ENCODE measurements around the gene UBE2L5. TPM values are rescaled to one million over a fixed set of nuclear protein-coding genes. Genes with fewer than 3 reads are reported as not detected.

Gene UBE2L5
- total and polyA plus RNA-seq, 2 of the 4 experiments (the other 2 are of a cell fraction): 0.18 TPM; not detected in 1

DNA sequence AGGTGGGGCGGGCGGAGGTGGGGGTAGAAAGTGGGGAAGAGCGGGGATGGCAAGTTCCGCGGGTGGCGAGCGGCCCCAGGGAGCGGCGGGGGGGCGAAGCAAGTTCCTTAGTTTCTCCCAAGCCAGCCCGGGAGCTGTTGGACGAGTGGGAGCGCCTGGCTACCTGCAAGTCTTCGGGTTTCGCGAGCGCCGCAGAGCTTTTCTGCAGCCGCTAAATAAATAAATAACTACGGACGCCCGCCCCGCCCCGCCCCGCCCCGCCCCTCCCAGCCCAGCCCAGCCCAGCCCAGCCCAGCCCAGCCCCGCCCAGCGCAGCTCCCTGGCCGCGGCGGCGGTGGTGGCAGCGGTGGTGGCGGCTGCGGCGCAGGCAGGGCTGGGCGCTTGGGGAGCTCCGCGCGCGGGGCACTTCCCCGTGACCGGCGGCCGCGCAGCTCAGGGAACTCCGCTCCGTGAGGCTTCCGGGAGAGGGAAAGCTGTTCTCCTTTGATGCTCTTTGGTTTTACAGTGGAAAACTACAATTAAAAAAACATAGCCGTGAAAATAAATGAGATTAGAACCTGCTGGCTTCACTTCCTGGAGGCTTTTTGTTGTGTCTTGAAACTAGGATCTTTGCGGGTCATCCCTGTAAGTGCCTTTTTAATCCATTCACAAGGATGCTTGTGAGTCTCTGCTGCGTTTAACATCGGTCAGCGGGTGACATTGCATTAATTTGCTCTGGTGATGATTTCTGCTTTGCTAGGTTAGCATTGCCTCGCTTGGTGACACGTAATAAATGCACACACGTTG, at the start of gene UBE2L5 (continued):
- no peak for TF ChIP-seq CEBPB (IDR thresholded peaks at IDR 0.05; ENCODE audit: low read depth, low read length)
- TF ChIP-seq, protein P1, sequence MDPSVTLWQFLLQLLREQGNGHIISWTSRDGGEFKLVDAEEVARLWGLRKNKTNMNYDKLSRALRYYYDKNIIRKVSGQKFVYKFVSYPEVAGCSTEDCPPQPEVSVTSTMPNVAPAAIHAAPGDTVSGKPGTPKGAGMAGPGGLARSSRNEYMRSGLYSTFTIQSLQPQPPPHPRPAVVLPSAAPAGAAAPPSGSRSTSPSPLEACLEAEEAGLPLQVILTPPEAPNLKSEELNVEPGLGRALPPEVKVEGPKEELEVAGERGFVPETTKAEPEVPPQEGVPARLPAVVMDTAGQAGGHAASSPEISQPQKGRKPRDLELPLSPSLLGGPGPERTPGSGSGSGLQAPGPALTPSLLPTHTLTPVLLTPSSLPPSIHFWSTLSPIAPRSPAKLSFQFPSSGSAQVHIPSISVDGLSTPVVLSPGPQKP (IDR thresholded peaks at IDR 0.05; ENCODE audit: borderline replicate concordance, low read depth, low read length): no peak

DNA sequence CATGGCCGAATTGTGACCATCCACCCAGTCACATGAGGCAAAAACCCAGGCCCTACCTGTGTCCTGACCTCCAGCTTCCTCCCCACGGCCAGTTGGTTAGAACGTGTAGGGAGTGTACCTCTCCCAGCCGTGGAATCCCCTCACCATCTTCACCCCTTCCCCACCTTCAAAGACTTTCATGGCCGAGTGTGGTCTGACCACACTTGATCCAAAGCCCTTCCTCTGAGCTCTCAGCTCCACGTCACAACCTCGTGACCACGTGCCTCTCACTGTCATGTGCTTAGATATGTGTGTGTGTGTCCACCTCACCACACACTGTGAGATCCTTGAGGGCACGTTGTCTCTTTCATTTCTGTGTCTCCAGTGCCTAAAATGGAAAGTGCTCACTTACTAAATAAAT, 48.6 kb upstream of the UBE2L5 start:
- no peak overlapping the region for H3K9ac ChIP-seq (ENCODE audit: low read depth, low read length)
- no peaks in the 10 kb centered on the region for H4K20me1 ChIP-seq (ENCODE audit: insufficient read depth, low read length)
- TF ChIP-seq POLR2A (IDR thresholded peaks at IDR 0.05; ENCODE audit: low read depth, low read length): no peak
- no peak for TF ChIP-seq NFE2L2 (IDR thresholded peaks at IDR 0.05; ENCODE audit: low read depth, low read length)
- no peak for TF ChIP-seq MAFK (IDR thresholded peaks at IDR 0.05; ENCODE audit: low read depth, low read length)
- TF ChIP-seq CHD1 (IDR thresholded peaks at IDR 0.05; ENCODE audit: low read depth, low read length): no peak
- TF ChIP-seq BHLHE40 (IDR thresholded peaks at IDR 0.05; ENCODE audit: low read depth, low read length): no peak
- TF ChIP-seq FOS (IDR thresholded peaks at IDR 0.05; ENCODE audit: low read depth, low read length): no peak
- TF ChIP-seq, protein P1 (IDR thresholded peaks at IDR 0.05; ENCODE audit: borderline replicate concordance, low read depth, low read length): no peak
- no peak for TF ChIP-seq RFX5 (IDR thresholded peaks at IDR 0.05; ENCODE audit: low read depth, low read length)
- no peak for TF ChIP-seq CEBPB (IDR thresholded peaks at IDR 0.05; ENCODE audit: low read depth, low read length)
- no peak for TF ChIP-seq RAD21 (IDR thresholded peaks at IDR 0.05; ENCODE audit: low read length)
- TF ChIP-seq CTCF (conservative IDR thresholded peaks at IDR 0.05; ENCODE audit: low read depth, low read length): no peak
- no peak for TF ChIP-seq SMC3 (IDR thresholded peaks at IDR 0.05; ENCODE audit: low read depth, low read length)
- TF ChIP-seq RCOR1 (IDR thresholded peaks at IDR 0.05; ENCODE audit: insufficient replicate concordance, low read length): no peak

More for the DNA sequence above, 48.6 kb upstream of the UBE2L5 start:
- Histone ChIP-seq H3K23ac (ENCODE audit: low read depth, low read length) (no peak overlapping the region), H3K4ac (ENCODE audit: low read depth, low read length) (peak overlapping the region; percentile 49), H4K91ac (ENCODE audit: insufficient read depth, low read depth, low read length) (peak overlapping the region; percentile 32; the same call in 1 of the 2 replicates), H3K27ac (ENCODE audit: insufficient read depth, low read length) (no peak overlapping the region), H3K14ac (replicated peaks; ENCODE audit: low read depth, low read length) (no peak overlapping the region), H3K27me3 (ENCODE audit: control insufficient read depth, insufficient read depth, low read length) (no peaks in the 10 kb centered on the region), H2AK5ac (ENCODE audit: low read depth, low read length) (peak overlapping the region; percentile 83), H2BK15ac (ENCODE audit: low read depth, low read length) (peak overlapping the region; percentile 58; the same call in 1 of the 3 replicates), H3K9me3 (ENCODE audit: control insufficient read depth, insufficient read depth, low read length) (no peaks in the 10 kb centered on the region), H3K4me3 (ENCODE audit: insufficient read depth, low read depth, low read length) (no peak overlapping the region), H3K18ac (ENCODE audit: low read depth, low read length) (peak overlapping the region; percentile 77; the same call in 1 of the 2 replicates), H2BK20ac (ENCODE audit: low read depth, low read length) (no peak overlapping the region), H2BK120ac (ENCODE audit: low read depth, low read length) (no peak overlapping the region), H2AFZ (replicated peaks; ENCODE audit: low read length, poor library complexity) (peak overlapping the region; percentile 33), H3K36me3 (ENCODE audit: control insufficient read depth, insufficient read depth, low read length) (no peaks in the 10 kb centered on the region), H3K4me2 (ENCODE audit: low read depth, low read length) (no peak overlapping the region), H3K4me1 (ENCODE audit: control insufficient read depth, insufficient read depth, low read length) (peaks cover 7% of the 10 kb centered on the region), H4K5ac (ENCODE audit: low read depth, low read length) (no peak overlapping the region), H3K9me1 (ENCODE audit: insufficient read depth, low read length) (peaks cover 14% of the 10 kb centered on the region), H3K79me1 (ENCODE audit: low read depth in 1 of 2, low read length in 2 of 2) (no peaks in the 10 kb centered on the region), H2BK5ac (ENCODE audit: low read depth, low read length, poor library complexity, severe bottlenecking) (no peak overlapping the region), H2AK9ac (replicated peaks; ENCODE audit: low read depth, low read length, poor library complexity) (no peak overlapping the region), H4K8ac (ENCODE audit: low read depth in 2 of 2, low read length in 2 of 2) (no peak overlapping the region), H3K56ac (ENCODE audit: extremely low read depth, insufficient read depth, low read length) (no peak overlapping the region)
- WGBS, 2 experiments (ENCODE audit: extremely low coverage in 2 of 2, insufficient read length in 1 of 2): no CpG with 5 or more reads among the region's 9 CpGs
- in situ Hi-C loops (cut with MboI; ENCODE audit: low sequenced_read_pairs): no loop called here
- ChIA-PET CTCF (no interaction called here), POLR2A (ENCODE audit: unreplicated experiment) (no interaction called here)
- no TSS peak for BruUV-seq (replicated peaks)
- no peak for DNase-seq
- dilution Hi-C loops (cut with HindIII; ENCODE audit: low sequenced_read_pairs, unreplicated experiment): no loop called here
- intact Hi-C loops (cut with micrococcal nuclease): no loop called here
- ATAC-seq (ENCODE audit: low read depth): no peak
